COLO829 (cell line): ENCODE results near the gene BABAM2.
"Not testable (repeated sequence)": the region's sequence is repeated elsewhere in the genome, so short reads cannot be mapped to it uniquely, and the experiment has no call there.

ENCODE experiments used
- DNase-seq: peaks from one replicate; pipeline ENCODE4 v3.0.0; 2012; ENCODE audit warnings: low spot score

The BABAM2 gene

GRCh38 chr2:28332696-28333095 is 442.2 kb downstream of the BABAM2 start:
- DNase-seq: no peak

DNA sequence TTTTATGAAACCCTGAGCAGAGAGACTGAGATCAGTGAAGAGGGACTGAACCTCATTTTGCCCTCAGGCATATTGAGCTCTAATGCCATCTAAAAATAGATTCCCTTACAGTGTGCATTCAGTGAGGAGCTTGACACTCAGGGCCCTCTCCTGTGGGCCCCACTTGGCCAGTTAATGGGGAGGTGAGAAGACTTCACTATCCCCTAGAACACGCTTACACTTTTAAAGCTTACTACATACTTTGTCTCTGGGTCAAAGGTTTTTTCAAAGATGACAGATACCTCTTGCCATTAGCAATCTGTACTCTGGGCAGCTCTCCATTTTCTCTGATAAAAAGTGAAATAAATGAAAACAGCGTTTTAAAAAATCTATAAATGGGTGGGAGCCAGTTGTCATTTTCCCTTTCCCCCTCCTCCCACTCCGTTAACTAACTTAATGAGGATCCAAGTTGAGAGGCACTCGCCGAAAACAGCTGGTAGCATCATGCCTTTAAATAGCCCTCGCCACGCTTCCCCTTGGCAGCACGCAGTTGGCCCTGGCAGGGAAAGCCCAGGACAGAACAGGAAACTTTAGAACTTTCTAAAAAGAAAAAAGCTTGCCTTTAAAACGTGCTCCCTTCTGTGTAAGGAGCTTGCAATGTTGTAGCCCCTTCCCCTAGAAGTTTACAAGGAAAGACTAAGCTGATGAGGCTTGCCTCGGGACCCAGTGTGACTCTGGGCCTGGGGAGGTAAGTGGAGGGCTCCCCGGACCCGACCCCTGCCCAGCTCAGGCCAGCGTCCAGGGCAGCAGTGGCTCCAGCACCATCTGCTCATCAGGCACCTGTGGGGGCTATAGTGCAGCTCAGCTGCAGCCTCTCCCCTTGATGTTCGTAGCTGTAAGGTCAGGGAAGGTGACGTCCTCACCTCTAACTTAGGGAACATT is 443.3 kb downstream of the BABAM2 start:
- no peak for DNase-seq

DNA sequence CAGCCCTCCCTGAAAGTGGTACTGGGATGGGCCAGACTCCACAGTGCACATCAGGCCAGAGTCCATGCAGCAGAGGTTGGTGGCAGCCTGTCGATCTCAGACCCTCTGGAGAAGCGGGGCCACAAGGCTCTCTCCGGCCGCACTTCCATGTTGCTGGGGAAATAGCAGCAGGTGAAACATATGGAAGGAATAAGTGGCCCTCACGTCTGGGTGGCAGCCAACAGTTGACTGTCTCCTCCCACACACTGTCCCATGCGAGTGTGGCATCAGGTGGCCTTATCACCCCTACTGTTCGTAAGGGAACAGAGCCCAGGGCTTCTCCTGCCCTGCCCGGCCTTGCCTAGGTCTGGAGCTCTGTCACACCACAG is 444.0 kb downstream of the BABAM2 start:
- DNase-seq: no peak

- DNase-seq: not testable (repeated sequence)
Observed at GRCh38 chr2:28335265-28335664, 444.7 kb downstream of the BABAM2 start.

DNA sequence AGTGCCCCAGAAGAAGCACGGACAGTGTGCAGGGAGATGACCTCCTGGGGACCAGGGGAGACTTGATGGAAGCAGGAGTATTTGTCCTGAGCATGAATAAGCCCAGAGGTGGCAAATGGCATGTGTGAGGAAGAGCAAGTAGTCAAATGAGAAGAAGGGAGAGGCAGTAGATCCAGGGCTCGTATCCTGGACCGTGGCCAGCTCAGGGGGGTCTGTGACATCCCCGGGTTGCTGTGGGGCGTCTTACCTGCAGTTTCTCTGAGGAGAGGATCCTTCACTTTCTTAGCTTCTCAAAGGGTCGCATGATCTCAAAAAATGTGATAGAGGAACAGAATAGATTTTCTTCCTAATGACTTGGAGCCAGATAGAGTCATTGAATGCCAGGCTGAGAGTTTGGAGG is 445.1 kb downstream of the BABAM2 start:
- DNase-seq: no peak

- DNase-seq: no peak
Observed at GRCh38 chr2:28336264-28336980, 445.9 kb downstream of the BABAM2 start.

DNA sequence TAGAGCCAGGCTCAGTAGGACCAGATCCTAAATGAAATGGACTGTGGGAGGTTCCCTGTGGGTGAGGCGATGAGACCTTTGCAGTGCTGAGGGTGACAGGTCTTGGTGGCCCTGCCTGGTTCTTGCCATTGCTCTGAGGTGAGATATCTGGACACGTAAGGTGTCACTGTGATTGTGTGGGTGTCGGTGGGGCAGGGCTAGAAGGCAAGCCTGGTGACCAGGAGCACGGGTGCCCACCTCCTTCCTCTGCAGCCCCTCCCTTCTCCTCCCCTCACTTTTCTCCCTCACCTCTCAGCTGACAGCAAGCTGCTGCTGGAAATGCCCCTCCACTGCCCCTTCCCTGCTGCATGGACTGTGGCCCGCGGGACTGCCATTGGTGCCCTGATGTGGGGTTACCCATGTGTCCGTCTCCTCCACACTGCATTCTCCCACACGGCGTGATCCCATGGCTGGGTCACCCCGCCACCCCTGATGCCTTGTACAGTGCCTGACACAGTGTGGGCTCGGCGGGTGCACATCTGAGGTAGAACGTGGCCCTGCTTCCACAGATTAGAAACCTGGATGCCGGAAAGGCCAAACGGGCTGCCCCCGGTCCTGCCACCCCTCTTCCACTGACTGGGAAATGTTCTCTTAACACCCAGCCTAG is 446.6 kb downstream of the BABAM2 start:
- no peak for DNase-seq

DNA sequence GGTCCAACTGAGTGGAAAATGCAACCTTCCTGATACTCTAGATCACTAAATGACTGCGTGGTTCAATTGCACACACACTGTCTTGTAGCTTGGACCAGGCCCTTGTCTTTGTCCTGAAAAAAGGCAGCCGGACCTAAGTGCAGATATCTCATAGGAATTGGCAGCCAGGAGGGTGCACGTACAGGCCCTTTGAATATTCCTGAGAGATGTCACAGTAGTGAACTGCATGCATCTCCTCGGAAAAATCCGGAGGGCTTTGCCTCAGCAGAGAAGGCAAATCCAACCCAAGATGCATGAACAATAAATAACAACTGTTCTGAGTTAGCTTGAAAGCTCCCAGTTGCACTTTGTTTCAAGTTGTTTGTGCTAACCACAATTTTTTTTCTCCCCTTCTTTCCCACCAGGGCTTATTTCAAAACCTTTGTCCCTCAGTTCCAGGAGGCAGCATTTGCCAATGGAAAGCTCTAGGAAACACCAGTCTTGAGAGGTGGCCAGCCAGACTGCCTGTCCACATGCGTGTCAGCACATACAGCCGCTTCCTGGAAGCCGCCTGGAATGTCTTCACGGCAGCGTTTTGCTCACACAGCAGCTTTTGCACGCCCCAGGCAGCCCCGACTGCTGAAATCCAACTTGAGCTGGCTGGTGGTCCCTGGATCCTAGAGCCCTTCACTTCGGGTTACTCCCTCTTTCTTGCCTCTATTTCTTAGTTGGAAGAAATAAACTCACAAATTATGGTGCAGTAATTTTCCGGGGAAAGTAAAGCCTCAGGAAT is 447.7 kb downstream of the BABAM2 start:
- DNase-seq: no peak

DNA sequence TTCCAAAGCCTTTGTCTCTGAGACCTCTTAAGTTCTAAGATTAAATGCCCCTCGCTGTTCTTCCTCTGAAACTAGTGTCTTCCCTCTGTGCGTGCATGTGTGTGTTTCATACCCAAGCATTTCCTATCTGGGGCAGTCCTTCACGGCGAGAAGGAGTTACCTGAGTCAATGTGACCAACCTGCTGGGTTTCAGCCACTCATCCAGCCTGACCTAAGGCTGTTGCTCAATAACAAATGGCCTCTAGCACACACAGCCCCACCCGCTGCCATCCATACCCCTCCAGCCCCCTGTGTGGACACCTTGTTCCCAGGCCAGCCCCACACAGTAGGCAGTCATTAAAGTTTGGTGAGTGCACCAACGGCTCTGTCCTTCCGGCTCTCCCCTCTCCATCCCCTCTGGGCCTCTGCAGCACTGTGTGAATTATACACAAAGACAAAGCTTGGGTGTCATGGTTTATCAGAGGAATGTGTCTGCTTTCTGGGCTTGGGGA is 448.3 kb downstream of the BABAM2 start:
- no peak for DNase-seq

DNA sequence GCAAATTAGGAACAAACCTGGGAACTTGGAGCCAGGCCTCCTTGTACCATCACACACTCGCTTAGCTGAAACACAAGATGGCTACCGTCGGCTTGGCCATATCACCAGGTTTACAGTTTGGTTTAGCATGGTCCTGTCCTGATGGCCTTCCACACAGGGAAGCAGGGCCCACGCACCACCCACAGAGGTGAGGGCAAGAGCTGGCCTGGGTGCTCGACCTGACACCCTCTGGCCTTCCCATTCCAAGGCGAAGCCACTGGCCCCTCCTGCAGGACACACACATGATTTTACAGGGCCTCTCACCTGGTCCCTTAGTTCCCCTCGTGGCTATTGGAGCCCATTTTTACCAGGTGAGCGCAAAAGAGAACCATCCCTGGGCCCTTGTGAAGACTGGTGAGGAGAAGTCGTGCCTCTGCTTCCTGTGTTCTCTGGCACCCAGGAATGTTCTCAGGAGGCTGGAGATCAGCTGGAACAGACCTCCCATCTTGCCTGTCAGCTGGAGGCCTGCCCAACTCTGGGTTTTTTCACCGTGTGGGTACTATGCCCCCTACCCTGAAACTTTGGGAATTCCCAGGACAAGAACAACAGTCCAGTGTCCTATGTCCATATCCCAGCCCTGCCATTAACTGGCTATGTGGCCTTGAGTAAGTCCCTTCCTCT is 449.1 kb downstream of the BABAM2 start:
- no peak for DNase-seq

- DNase-seq: no peak
Observed at GRCh38 chr2:28340312-28341202, 450.0 kb downstream of the BABAM2 start.

DNA sequence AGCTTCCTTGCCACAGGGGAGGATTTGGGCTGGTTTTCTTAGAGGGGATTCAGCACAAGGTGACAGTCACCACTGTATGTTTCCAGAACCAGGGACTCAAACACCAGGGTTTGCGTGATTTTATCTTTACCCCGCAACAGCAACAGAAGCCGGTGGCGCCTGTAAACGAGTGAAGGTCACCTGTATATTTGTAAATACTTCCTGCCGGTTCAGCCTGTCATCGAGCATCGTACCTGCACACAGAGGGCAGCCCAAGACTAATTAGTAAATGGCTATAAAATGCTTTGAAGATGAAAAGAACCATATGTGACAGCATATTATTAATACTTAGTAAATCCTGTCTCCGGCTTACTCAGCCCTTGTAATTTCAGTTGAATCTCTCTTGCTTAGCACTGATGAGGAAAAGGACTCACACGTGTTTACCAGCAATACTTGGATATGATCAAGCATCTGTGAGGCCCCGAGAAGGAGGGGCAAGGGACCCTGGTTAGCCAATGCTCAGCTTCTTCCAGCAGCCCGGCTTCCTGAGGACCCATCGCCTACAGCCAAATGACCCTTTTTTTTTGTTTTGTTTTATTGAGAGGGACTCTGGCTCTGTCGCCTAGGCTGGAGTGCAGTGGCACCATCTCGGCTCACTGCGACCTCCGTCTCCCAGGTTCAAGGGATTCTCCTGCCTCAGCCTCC is 450.8 kb downstream of the BABAM2 start:
- no peak for DNase-seq

DNA sequence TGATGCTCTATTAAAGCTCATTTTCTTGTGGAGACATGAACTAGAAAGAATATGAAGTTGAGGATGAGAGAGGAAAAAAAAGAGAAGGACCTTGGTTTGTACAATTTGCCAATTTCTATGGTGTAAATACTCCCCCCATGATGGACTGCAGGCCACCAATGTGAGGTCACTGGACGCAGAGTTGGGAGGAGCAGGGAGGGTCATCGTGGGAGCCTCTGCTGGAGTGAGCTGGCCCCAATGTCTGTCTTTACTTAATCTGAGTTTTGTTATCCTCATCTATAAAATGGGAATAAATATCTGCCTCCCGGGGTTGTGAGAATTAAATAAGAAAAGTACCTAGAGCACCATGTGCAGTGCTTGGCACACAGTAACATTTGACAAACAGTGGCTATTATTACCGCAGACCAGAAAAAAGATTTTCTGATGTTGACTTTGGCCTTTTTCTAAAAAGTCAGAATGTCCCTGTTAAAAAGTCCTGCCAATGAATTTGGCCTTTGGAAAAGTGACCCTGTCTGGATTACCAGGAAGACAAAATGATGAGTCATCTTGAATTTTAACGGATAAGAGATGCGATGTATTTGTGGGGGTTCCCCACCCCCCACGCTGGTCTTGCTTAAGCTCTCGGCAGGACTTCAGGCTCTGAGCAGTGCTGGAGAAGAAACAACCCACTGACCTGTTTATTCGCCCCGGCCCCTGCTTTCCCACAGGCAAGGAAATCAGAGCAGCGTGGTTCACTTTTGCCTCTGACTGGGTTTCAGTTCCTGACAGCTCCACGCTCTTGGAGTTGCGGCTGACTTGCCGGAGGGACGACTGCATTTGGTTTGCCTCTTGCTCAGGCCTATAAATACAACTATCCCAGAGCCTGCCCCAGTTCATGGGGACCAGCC is 451.8 kb downstream of the BABAM2 start:
- DNase-seq: no peak

DNA sequence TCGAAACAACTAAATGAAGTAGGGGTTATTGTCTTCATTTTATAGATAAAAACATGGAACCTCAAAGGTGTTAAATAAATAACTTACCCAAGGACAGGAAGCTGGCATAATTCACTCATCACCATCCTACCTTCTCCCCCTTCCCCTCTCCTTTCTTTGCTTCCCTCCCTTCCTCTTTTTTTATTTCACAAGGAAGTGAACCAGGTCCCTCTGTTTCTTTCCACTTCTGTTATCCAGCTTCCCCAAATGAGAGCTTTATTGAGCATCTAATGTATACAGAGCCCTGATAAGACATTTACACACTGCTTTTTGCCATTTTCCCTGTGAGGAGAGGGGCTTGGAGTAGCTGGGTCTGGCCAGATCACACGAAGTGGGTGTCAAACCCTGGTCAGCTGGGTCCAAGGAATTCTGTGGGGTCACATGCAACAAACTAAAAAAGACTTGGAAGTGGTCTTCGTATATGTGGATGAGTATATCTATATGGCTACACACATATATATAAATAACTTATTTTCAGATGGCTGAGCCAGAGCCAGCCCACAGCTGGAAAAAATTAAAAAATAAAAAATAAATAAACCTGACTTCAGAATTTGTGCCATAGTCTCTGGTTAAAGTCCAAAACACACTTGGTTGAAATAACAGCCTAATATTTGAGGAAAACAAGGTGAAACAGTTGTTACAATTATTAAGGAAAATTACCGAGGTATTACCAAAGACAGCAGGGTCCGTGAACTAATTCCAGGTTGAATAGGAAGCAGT is 452.8 kb downstream of the BABAM2 start:
- DNase-seq: no peak

DNA sequence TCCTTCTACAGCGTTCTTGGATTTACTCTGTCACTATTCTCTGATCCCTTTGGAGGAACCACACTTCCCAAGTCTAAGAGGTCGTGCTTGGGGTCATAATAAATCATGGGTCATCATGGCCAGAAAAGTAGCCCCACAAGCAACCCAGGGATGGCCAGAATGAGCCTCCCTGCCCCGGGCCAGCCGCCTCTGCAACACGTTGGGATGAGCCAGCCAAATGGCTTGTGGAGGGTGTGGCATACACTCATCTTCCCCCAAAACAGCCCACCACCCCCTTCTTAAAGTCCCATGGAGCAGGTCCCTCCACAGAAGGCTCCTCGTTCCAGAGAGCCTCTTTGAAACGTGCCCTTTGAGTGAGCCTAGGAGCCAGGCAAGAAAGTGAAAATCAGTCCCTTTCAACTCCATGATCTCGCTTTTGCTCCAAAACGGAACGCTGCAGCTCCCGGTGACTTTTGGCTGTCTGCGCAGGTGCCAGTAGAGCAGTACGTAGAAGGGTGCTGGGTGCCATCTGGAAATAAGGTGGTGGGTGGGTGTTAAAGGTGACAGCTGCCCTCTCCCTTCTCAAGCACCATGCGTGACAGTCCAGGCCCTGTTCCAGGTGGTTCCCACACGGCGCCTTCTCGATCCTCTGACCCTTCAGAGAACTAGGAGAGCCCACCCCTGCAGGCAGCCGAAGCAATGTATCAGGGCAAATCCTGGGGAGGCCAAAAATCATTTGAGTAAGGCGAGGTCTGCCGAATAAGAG is 453.6 kb downstream of the BABAM2 start:
- no peak for DNase-seq

DNA sequence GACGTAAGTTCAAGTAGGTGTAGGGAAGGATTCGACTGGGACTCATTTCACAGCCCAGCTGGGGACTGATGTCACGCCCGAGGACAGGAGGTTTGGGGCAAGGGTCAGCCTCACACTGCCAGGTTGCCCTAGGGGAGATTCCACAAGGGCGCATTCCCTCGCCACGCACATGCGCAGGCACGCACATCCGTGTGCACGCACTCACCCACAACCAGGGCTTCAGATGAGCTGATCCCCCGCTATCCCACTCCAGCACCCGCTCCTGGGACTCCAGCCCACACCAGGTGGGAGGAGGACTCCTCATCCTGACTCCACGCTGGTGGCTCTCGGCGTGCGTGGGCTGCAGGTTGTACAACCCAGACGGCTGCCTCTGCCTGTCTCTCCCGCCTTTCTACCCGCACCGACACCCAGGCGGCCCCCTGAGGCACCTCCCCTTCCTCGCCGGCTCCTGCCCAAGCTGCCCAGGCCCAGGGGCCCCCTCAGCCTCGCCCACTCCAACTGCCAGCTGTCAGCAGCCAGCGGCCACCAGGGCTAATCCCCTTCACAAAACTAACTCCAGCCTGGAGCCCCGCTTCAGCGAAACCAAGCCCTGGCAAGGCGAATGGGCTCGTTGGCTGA is 454.3 kb downstream of the BABAM2 start:
- DNase-seq: no peak

DNA sequence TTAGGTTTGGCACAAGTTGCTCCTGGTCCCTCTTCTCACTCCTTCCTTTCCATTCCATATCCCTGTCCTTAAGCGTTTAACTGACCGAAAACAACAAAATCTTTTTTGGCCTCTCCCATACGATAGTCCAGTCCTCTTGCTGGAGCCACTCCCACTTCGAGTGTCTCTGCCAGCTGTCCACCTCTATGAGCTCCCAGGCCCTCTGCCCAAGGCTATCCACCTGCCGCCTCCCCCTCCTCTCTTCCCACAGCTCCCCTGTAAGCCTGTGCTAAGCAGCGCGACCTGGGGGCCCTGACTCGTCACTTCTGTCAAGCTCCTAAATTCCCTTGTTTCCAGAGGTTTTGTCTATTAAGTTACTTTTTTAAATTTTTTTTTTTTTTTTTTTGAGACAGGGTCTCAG is 455.1 kb downstream of the BABAM2 start:
- DNase-seq: no peak
